ENCODE results near the gene SNAPC2.
"Not testable (repeated sequence)": the region's sequence is repeated elsewhere in the genome, so short reads cannot be mapped to it uniquely, and the experiment has no call there.

The SNAPC2 gene

DNA sequence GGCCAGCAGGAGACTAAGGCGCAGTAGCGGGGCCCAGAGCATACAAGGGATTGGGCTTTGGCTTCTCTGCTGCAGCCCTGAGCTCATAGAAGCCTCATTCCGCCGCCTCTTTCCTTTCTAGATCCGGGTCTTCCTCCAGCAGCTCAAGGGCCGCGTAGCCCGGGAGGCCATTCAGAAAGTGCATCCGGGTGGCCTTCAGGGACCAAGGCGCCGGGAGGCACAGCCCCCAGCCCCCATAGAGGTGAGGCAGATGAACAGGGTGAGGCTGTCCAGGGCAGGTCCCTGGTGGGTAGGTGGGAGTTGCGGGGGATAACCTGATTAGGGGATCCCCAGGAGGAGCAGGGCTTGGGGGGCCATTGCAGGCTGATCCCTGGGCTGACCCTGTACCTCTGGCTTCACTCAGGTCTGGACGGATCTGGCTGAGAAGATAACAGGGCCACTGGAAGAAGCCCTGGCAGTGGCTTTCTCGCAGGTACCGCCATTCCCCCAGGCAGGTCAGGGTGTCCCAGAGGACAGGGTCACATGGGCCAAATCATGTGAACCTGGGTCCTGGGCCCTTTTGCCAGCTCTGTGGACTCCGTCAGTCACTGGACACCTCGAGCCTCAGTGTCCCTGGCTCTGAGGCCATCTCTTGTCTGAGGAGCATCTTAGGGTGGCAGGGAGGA, 1.3 kb downstream of the SNAPC2 start:
- no peak for DNase-seq (ENCODE audit: low read depth)

DNA sequence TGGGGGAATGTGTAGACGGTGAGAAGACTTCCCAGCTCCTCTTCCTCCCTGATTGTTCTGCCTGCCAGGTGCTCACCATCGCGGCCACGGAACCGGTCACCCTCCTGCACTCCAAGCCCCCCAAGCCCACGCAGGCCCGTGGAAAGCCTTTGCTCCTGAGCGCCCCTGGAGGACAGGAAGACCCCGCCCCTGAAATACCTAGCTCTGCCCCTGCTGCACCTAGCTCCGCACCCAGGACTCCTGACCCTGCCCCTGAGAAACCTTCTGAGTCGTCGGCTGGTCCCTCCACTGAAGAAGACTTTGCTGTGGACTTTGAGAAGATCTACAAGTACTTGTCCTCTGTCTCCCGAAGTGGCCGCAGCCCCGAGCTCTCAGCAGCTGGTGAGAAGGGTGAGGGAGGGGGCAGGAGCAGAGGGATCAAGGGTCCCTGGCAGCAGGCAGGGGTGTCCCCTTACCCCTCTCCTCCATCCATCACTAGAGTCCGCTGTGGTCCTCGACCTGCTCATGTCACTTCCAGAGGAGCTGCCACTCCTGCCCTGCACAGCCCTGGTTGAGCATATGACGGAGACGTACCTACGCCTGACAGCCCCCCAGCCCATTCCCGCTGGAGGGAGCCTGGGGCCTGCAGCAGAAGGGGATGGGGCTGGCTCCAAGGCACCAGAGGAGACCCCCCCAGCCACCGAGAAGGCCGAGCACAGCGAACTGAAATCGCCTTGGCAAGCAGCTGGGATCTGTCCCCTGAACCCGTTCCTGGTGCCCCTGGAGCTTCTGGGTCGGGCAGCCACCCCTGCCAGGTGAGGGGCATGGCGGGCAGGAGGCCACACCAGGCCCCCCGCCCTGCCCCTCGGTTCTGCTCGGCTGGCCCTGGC, 2.1 kb downstream of the SNAPC2 start:
- DNase-seq (ENCODE audit: low read depth), result no peak

DNA sequence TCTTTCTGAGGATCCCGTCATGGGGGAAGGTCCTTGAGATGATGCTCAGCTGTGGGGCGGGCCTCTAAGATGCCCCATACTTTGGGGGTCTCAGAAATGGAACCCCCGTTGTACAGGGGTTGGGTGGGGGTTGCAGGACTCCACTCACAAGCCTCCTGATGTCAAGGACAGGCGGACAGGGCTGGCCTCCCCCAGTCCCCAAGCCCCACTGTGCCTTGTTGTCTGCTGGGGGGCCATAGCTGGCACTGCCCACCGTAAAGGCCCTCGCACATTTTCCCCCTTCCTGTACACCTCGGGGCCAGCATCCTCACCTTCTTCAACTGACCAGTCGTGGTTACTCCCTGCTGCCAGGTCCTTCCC, 2.7 kb downstream of the SNAPC2 start:
- DNase-seq (ENCODE audit: low read depth), result no peak

DNA sequence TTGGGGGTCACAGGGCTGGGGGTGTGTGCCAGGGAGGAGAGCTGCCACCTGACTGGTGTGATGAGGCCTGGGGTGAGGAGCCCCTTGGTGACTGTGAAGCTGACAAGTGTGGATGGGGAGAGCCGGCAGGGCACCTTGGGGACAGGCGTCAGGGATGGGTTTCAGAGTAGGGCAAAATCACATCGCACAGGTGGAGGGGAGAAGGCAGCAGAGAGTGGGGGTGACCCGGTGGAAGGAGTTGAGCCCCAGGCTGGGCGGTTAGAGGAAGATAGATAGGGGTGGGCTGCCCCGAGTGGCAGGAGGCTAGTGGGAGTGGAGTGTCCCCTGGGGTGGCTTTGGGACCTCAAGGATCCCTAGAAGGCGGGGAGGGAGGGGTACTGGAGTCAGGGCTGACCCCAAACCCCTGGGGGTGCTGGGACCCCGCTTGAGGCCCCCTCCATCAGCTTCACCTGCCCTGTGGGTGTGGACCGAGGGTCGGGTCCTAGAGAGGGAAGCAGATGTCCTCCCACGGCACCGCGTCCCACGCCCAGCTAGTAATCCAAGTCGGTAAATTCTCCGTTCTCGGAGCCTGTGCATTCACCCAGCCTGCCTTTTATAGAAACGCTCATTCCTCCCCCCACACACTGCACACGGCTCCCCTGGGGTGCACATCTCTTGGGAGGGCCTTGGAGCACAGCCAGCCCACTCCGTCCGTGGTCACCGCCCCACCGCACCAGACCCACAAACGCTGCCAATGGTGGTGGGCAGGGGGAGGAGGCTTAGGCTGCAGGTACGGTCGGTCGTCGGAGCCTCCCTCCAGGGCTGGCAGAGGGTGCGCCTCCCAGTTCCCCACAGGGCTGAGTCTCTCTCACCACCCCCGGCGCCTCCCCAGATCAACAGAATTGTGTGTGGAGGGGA, 3.4 kb downstream of the SNAPC2 start:
- DNase-seq (ENCODE audit: low read depth), result no peak

DNA sequence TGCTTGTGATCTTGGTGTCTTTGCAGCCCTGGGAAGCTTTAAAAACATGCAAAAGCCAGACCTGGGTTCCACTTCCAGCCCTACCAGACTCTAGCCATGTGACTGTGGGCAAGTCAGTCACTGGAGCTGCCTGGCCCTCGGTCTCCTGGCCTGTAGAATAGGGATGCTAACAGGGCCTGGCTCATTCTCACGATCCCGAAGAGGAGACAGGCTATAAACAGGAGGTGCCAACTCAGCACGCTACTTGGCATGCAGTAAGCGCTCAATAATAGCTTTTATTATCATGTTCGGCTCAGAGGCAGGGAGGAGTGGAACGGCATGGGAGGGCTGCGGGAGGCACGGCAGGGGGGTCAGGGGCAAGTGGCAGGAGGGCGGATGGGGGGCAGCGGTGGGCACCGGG, 4.1 kb downstream of the SNAPC2 start:
- no peak for DNase-seq (ENCODE audit: low read depth)

DNA sequence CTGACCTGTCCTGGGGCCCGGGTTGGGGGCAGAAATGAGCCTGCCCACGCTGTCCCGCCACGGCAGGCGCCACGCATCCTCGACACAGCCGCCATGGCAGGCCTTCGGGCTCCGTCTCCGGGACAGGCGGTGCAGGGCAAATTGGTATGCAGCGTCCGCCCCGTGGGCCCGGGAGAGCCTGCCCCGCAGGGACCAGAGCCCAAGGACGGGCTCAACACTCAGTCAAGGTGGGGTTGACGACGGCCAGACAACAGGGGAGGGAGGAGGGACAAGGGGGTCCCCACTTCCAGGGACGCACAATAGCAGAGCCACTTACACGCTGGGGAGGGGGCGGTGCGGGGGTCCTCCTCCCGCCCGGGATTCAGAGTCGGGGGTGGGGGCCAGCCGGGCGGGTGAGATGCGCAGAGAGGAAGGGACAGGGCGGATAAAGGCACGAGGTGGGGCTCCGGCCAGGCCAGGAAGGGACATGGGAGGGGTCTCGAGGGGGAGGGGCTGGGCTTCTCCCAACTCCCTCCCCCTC, 4.6 kb downstream of the SNAPC2 start:
- DNase-seq (ENCODE audit: low read depth), result no peak

DNA sequence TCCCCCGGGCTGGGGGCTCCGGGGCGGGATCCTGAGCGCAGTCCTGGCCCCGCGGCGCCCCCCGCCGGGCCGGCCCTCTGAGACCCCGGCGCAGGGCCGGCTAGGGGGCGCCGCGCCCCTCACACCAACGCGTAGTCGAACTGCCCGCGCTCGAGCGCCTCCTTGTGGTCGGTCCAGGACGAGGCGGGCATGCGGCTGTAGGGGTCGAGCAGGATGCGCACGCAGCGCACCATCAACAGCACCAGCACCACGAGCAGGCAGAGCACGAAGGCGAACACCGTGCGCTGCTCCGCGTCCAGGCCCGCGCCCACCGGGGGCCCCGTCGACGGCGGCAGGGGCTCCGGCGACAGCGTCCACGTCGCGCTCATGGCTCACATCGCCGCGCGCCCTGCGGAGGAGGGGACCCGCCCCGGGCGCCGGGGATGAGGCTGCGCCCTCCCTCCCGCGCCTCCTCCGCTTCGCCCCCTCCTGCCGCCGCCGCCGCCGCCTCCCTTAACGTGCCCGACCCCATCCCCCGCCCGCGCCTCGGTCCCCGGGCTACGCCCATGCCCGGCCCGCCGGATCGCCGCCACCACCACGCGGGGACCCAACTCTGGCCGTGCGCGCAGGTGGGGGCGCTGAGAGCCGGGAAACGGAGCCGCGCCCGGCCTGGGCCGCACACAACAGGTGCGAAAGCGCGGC, 5.2 kb downstream of the SNAPC2 start:
- DNase-seq (ENCODE audit: low read depth), result peak; percentile 68

DNA sequence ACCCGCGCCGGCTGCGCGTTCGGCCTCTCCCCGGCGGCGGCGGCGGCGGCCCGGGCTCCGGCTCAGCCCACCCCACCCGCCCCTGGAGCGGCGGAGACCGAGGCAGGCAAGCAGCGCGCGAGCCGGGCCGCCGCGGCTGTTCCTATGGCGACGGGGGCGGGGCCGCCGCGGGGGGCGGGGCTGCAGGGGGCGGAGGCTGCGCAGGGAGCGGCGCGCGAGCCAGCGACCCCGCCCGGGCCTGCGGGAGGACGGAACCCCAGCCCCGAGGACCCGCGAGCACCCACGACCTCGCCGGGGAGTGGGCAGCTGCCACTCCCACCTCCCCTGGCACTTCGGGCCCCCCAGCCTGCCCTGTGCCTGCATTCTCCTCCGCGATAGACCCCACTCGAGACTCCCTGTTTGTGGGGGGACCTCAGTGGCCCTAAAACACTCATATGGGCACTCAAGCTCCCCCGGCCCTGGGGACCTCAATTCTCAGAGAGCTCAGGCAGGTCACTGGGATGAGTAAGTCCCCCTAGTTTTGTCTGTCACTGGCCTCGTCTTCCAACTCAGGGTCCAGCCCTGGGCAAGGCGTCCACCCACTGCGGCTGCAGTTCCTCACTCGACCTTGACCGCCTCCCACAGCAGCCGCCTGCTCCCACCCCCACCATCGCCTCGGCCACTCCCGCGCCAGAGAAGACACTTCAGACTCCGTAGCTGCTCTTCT, 6.0 kb downstream of the SNAPC2 start, which contains the start of gene CTXN1:
Gene CTXN1, minus strand, starts transcription at position 115 of the 706 bp plus-strand sequence. CDS start 597 bp downstream, outside the sequence.
- DNase-seq (ENCODE audit: low read depth), result peak; percentile 76

DNA sequence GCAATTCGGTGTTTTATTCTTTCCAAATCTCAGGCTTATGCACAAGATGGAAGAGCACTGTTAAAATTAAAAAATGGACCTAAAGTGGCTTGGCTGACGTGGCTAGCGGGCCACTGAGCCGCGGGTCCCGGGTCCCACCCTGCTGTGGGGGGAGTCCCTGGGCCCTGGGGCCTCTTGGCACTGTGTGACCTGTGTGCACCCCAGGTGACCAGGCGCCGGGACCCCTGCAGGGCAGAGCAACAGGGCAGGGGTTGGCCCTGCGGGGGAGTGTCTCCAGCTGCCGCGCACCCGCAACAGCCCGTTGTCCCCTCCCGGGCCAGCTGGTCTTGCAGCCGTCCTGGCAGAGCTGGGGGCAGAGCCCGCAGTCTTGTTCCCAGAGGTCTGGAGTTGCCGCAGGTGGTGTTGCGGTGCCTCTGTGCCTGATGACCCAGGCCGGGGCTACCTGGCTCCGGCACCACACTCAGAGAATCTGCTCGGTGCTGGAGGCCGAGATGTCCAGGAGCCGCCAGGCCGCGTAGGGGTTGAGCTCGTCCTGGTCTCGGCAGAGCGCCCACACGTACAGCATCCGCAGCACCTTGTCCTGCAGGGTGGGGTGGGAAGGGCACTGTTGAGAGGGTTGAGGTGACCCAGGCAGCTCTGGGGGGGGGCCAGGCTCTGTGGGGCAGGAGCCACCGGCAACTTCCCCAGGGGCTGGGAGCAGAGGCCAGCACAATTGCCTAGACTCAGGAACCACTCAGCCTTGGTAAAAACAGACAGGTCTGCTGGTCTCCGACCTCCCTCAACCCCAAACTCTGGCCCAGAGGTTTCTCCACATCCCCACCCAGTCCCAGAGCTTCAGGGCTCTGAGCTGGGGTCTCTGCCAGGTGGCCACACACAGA, 6.8 kb downstream of the SNAPC2 start:
- DNase-seq (ENCODE audit: low read depth), result no peak

DNA sequence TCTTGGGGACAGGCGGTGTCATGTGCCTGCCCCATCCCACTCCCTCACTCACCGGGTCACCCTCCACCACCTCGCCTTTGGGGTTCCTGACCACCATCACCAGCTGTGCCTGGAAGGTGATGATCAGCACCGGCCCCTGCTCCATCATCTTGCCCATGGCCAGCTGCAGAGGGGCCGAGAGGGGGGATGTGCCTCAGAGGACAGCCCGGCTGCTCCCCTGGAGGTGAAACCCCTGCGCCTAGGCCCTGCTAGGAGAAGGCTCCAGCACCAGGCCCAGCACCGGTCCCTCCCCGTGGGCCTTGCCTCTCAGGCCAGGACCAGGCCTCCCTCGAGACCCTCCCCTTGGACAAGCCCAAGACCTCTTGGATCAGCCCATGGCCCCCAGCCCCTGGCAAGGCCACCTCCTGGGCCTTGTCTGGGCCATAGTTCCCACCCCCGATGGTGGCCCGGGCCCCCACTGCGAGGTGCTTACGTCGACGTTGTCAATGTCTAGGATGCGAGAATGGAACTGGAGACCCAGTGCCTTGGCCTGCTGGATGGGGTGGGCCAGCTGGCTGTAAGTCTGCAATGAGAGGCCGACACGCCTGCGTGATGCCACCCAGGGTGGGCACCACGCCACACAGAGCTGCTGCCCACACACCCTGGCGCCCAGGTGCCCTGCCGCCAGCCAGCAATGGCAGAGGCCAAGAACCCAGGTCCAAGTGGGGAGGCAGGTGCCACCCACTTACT, 7.6 kb downstream of the SNAPC2 start:
- DNase-seq (ENCODE audit: low read depth), result no peak

DNA sequence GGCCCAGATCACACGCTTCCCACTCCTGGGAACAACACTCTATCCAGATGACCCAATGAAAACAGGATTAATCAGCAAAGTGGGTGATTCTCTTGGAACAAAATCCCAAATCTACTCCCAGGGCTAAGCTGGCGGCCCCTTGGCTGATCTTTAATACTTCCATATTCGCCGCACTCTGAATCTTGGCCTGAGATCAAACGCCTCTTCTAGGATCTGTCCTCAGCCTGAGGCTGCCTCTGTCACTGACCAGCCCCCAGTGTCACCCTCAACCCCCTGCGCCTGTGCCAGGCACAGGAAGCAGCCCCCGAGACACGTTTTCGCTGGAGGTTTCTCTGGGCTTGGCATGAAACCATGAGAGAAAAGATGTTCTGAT, 8.2 kb downstream of the SNAPC2 start:
- no peak for DNase-seq (ENCODE audit: low read depth)

DNA sequence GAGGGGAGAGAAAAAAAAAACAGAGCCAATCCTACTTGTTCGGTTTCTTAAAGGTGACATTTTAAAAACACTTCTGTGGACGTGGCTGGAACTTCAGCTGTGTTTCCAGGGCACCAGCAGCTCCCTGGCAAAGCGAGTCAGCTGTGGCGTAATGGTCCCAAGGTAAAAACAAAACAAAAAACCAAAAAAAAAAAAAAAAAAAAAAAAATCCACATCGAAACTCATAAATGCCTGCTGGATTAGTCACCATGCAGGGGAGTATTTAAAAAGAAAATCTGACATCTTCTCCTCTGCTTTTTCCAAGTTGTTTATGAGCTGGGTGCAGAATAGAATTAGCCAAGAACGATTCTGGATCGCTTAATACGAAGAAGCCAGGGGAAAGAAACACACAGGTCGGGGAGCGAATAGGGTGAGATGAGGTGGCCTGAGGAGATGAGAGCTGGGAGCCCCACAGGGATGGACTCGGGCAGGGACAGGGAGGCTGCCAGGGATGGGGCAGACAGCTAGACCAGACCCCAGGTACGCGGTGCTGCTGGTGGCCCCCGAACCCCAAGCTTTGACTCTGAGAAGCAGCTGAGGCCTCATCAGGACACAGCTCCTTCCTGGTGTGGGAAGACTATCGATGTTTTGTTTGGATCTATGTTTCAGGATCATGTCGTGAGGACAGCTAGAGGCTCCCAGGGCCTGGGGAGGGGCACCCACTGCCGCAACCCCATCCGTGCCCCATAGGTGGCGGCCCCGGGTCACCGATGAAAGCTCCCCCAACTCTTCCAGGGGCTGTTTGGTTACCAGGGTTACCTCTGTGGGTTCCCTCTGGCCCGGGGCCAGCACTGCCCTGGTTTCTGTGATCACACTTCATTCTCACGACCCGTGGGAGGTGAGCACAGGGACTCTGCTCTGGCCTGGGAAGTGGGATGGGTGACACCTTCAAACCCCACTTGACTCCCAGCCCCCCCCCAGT, 8.9 kb downstream of the SNAPC2 start:
- DNase-seq (ENCODE audit: low read depth), result peak; percentile 70

DNA sequence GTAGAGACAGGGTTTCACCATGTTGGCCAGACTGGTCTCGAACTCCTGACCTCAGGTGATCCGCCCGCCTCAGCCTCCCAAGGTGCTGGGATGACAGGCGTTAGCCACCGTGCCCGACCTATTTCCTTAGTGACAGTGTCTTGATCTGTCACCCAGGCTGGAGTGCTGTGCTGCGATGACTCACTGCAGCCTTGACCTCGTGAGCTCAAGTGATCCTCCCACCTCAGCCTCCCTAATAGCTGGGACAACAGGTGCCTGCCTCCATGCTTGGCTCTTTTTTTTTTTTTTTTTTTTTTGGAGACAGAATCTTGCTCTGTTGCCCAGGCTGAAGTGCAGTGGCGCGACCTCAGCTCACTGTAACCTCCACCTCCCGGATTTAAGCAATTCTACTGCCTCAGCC, 9.9 kb downstream of the SNAPC2 start:
- DNase-seq (ENCODE audit: low read depth), result not testable (repeated sequence)

DNA sequence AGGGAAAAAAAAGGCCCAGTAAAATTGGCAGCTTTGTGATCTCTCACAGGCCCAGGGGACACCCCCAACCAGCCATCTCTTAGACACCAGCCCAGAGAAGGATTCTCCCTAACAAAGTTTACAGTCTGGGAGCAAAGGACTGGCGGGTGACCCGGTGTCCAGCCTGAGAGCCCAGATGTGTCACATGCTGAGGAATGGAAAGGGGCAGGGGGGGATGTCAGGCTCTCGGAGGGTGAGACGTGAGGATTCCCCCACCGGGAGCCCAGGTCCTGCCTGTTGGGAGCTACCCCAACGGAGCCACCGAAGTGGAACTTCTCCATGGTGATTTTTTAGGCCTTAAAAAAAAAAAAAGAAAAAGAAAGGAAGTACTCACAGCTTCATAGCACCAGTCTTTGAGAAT, 10.6 kb downstream of the SNAPC2 start:
- DNase-seq (ENCODE audit: low read depth), result no peak

DNA sequence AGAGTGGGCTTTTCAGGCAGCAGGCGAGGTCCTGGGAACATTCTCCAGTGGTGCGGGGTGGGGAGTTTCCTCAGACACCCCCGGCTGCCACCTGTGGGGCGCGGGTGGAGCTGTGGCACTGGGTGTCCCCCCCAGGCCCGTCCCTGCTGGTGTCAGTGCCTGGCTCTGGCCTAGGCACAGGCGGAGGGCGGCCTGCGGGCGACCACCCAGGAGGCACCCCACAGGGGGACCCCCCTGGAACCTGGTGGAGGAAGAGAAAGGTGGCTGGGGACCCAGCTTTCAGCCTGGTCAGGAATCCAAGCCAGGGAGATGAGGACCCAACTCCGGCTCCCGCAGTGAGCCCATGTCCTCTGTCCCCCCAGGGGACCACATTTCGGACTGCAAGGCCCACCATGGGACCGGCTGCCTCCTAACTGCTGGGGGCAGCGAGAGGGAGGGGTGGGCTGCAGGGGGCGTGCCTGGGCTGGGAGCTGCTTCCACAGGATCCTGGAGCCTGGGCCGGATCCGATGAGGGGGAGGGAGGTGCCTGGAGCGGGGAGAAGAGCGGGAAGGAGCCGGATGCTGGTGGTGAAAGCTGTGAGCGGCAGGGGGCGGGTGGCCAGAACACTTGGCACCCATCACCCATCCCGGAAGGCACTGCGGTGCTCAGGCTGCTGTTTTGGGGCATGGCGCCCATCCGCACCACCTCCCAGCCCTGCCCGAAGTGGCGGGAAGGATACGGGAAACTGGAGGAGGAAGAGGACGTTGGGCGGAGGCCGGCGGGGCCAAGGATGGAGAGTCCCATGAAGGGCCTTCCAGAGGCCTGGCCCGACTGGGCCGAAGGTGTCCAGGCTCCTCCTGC, 11.3 kb downstream of the SNAPC2 start:
- no peak for DNase-seq (ENCODE audit: low read depth)

DNA sequence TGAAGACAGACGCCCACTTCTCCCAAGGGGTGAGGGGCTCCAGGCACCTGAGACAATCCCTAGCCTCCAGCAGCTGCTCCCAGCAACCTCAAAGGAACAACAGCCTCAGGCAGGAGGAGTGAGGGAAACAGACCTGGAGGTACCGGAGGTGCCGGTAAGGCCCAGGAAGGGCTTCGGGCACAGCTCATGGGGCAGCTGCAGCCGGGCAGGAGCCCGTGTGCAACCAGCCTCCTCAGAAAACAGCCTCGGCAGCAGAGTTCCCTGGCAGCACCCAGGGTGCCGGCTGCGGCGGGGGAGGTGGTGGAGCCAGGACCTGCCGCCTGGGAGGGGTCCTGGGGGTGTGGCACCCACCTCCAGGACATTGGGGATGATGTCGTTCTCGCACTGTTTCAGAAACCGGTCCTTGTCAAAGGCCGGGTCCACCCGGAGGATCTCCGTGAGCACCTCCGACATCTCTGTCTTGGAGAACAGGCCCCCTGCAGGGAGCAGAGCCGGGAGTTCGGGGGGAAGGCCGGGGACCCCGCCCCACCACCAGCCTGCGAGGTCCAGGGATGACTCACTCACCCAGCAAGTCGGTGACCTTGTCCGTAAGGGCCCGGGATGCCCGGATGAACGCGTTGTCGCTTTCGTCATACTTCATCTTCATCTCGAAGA, 12.3 kb downstream of the SNAPC2 start:
- no peak for DNase-seq (ENCODE audit: low read depth)

DNA sequence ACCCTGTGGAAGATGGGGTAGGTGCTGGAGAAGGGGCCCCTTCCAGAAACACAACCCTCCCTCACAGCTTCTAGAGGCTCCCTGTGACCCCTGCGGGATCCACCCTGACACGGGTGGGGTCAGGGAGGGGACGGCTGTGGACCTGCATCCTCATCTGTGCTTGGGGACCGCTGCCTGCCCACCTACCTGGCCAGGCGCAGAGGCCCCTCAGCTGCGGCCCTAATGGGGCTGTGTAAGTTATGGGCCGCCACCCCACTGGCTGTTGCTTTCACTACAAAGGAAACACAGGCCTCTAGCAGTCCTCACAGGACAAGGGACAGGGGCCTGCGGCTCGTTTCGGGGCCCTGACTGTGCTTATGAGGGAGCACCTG, 12.8 kb downstream of the SNAPC2 start:
- no peak for DNase-seq (ENCODE audit: low read depth)
